Sigmoid colon (tissue), 3 donors: Measurements from ENCODE around the gene LUC7L3.

Source experiments
- POLR2A ChIP-seq, 2 donors: fragments of 450-650 bp; IDR thresholded peaks; one replicate each; pipeline ENCODE4 v1.6.1; 2016; ENCODE audit warnings: antibody characterized with exemption in 2 of 2, mild to moderate bottlenecking in 2 of 2, moderate library complexity in 2 of 2
- TF ChIP-seq, protein P1 (sequence below), 4 experiments: fragments of 450-650 bp in 3 of 4; fragments of 200-600 bp in 1 of 4; IDR thresholded peaks; one replicate each; pipeline ENCODE4 v1.5.1; 2016 to 2019; ENCODE audit warnings: antibody characterized with exemption in 4 of 4, mild to moderate bottlenecking in 3 of 4, moderate library complexity in 2 of 4

DNA sequence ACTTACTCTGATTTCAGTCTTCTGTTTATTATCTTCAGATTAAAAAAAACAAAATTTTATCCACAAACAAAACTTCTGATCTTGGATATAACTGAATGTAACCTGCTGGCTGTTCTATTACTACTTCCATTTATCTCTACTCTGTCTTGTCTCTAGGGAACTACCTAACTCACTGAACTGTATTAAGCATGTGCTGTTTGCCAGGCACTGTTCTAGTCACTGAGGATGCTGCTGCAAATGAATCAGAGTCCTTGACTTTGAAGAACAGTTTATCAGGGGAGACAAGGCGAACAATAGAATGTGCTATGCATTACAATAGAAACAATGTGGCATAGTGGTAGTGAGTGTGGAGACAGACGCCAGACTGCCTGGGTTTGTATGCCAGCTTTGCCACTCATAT is 9.4 kb upstream of the LUC7L3 start:
- TF ChIP-seq, protein P1, sequence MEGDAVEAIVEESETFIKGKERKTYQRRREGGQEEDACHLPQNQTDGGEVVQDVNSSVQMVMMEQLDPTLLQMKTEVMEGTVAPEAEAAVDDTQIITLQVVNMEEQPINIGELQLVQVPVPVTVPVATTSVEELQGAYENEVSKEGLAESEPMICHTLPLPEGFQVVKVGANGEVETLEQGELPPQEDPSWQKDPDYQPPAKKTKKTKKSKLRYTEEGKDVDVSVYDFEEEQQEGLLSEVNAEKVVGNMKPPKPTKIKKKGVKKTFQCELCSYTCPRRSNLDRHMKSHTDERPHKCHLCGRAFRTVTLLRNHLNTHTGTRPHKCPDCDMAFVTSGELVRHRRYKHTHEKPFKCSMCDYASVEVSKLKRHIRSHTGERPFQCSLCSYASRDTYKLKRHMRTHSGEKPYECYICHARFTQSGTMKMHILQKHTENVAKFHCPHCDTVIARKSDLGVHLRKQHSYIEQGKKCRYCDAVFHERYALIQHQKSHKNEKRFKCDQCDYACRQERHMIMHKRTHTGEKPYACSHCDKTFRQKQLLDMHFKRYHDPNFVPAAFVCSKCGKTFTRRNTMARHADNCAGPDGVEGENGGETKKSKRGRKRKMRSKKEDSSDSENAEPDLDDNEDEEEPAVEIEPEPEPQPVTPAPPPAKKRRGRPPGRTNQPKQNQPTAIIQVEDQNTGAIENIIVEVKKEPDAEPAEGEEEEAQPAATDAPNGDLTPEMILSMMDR (IDR thresholded peaks at IDR 0.05), result no peak
- no peak for TF ChIP-seq POLR2A (IDR thresholded peaks at IDR 0.05)
